A172 (cell line): Measurements from ENCODE around the gene CCSER2. TPM values are rescaled to one million over a fixed set of nuclear protein-coding genes. Genes with fewer than 3 reads are reported as not detected.
"Not testable (repeated sequence)": the region's sequence is repeated elsewhere in the genome, so short reads cannot be mapped to it uniquely, and the experiment has no call there.

Experiments used
- DNase-seq: peaks from one replicate; pipeline ENCODE4 v3.0.0-alpha.2; 2015; ENCODE audit warnings: low spot score
- total RNA-seq: library from RNA; depleted of rRNA; stranded (reverse); fragments of >200 nt; shearing (Covaris generic); gene quantifications from 2 replicates; pipeline ENCODE4 v1.2.3, GENCODE V29; 2014

CCSER2 gene
- total RNA-seq, 1 experiment from 2014 or later: 40.7 TPM

DNA sequence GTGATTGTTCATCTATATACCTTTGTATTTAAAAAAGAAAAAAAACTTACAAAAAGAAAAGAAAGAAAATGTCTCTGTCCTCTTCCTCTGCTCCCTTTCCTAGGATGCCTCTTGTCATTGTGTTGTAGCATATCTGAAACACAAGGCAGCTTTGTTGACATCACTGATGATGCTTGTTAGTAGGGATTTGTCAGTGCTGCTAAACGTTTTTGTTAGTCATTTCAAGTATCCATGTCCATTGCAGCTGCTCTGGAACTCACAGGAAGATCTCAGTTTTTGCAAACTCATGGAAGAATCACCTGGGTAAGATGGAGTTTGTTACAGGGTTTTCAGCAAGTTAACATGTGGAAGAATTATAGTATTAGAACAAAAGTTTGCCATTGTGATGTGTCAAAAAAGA lies 123.6 kb downstream of the CCSER2 start:
- peak; percentile 8 for DNase-seq

DNA sequence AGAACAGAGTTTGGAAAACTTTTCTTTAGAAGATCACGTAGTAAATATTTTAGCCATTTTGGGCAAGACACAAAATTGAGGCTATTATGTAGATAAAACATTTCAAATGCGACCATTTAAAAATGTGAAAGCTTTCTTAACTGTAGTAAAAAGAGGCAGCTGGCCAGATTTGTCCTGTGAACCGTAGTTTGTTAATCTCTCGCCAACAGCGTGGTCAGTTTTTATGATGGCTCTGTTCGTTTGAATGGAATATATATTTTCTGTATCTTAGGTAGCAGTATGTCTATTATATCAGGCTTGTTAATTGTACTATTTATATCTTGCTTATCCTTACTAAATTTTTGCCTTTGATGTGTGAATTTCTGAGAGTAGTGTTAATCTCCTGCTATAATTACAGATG lies 124.9 kb downstream of the CCSER2 start:
- DNase-seq: no peak

GRCh38 chr10:84456126-84456525 lies 127.7 kb downstream of the CCSER2 start:
- DNase-seq: no peak

GRCh38 chr10:84460520-84460919 lies 132.1 kb downstream of the CCSER2 start:
- no peak for DNase-seq

DNA sequence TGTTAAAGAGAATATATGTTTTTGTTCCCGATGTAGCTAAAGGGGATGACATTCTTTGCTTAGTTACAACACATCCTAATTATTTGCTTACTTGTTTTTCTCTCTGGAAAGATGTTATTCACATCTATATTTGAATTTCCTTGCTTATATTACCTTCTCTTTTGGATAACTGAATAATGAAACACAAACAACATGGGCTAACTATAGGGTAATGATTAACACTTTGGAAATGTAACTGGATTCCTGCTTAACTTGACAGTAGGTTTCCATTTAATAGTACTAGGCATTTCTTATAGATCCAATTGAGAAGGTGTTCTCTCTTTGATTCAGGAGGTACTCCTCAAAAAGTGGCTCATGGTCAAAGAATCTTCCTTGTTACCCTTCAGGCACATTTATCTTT lies 141.1 kb downstream of the CCSER2 start:
- DNase-seq: no peak

GRCh38 chr10:84473136-84473535 lies 144.7 kb downstream of the CCSER2 start:
- DNase-seq: no peak

DNA sequence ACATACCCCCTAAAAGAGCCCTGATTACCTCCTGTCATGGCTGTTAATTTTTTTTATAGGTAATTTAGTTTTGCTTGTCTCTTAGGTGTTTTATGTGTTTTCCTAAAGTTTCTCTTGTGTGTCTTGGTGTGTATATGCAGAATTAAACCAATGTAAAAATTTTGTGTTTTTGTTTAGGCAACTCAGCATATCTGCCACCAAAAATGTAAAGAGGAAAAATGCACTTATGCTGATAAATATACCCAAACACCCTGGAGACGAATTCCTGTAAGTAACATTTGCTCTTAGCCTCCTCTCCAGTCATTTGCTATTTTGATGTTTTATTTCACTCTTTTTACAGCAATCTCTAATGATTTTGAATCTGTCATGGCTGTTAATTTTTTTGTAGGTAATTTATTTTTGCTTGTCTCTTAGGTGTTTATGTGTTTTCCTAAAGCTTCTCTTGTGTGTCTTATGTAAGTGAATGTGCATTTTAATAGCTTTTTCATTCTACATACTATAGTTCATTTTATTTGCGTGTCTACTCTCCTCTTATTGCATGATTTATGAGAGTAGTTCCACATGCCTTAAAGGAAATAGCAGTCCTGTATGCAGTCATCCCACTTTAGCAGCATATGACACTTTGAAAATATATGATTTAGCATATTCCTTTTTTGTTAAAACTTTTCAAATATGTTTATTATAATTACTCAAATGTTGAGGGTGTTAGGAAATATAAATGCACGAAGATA lies 149.2 kb downstream of the CCSER2 start:
- no peak for DNase-seq

DNA sequence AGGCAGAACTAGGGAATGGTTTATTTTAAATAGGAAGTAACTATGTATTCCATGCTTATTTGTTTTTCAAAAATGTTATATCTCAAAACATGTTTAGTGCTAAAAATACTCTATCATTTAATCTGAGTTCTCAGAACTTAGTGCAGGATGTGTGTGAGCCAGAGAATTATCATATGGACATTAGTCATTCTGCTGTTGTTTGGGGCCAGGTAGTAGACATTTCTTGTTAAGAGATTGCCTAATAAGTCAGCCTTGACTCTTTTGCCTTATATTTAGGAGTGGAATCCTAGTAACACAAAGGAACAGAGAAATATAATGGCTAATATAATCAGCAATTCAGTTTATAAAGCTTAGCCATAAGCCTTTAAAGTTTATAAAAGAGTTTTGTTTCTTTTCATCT lies 149.8 kb downstream of the CCSER2 start:
- no peak for DNase-seq

- DNase-seq: no peak
Observed at GRCh38 chr10:84478679-84479078, 150.3 kb downstream of the CCSER2 start.

DNA sequence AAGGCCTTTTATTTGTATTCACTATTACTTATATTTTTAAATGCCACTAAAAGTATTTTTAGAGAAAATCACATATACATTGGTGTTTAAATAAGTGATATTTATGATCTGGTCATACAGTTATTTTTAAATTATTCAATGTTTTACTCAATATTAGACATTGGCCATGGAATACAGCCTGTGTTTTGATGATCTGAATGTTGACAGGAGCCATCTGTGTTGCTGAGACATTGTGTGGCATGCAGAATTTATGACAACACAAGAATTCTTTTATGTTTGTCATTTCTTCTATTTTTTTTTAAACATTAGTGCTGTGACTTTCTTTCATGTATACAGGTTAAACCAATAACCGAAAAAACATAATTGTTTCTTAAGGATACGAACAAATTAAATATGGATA lies 156.2 kb downstream of the CCSER2 start:
- DNase-seq: no peak

DNA sequence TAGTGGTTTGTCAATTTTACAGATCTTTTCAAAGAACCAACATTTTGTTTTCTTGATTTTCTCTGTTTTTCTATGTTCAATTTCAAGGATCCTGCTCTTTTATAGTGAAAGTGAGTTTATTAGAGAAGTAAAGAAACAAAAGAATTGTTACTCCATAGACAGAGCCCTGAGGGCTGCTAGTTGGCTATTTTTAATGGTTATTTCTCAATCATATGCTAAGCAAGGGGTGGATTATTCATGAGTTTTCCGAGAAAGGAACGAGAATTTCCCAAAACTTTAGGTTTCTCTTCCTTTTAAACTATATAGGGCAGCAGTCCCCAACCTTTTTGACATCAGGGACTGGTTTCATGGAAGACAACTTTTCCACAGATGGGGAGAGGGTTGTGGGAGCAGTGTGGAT lies 165.0 kb downstream of the CCSER2 start:
- no peak for DNase-seq

DNA sequence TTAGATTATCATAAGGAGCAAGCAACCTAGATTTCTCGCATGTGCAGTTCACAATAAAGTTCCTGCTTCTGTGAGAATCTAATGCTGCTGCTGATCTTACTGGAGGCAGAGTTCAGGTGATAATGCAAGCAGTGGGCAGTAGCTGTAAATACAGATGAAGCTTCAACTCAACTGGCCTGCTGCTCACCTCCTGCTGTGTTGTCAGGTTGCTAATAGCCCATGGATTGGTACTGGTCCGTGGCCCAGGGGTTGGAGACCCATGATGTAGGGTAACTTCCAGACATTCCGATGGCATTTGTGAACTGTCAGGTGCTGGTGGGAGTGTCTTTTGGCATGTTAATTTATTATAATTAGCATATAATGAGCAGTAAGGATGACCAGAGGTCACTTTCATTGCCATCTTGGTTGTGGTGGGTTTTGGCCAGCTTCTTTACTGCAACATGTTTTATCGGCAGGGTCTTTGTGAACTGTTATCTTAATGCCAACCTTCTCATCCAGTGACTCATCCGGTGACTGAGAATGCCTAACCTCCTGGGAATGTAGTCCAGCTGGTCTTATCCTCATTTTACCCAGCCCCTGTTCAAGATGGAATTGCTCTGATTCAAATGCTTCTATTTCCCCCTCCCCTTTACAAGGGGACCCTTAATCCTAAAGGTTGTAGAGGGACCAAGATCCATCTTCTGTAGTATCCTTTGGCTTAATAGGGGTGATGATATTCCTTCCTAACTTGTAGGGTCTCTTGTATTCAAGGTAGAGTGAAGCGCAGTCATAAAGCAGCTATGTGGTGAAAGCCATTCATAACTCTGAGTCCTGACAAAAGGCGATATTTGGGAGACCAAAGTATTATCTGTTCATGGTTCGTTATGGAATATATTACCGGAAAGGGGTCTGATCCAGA lies 165.8 kb downstream of the CCSER2 start:
- peak; percentile 96 for DNase-seq

DNA sequence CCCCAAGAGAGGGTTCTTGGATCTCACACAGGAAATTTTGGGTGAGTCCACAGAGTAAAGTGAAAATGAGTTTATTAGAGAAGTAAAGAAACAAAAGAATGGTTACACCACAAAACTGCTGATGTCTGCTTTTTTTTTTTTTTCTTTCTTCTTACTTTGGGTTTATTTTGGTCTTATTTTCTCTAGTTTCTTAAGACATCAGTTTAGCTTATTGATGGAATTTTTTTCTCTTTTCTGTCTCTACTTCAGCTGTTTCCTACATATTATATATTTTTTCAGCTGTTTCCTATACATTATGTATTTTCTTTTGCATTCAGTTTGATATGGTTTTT lies 166.4 kb downstream of the CCSER2 start:
- peak; percentile 16 for DNase-seq

- DNase-seq: no peak
Observed at GRCh38 chr10:84497978-84498377, 169.6 kb downstream of the CCSER2 start.

DNA sequence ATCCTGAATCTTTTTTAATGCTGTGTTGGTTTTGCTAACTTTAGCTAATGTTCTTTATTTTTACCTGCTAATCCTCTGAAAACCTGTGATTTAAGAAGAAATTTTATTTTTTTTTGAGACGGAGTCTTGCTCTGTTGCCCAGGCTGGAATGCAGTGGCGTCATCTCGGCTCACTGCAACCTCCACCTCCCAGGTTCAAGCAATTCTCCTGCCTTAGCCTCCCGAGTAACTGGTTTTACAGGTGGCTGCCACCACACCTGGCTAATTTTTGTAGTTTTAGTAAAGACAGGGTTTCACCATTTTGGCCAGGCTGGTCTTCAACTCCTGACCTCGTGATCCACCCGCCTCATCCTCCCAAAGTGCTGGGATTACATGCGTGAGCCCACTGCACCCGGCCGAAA lies 170.7 kb downstream of the CCSER2 start:
- not testable (repeated sequence) for DNase-seq

GRCh38 chr10:84499846-84500245 lies 171.5 kb downstream of the CCSER2 start:
- DNase-seq: no peak

DNA sequence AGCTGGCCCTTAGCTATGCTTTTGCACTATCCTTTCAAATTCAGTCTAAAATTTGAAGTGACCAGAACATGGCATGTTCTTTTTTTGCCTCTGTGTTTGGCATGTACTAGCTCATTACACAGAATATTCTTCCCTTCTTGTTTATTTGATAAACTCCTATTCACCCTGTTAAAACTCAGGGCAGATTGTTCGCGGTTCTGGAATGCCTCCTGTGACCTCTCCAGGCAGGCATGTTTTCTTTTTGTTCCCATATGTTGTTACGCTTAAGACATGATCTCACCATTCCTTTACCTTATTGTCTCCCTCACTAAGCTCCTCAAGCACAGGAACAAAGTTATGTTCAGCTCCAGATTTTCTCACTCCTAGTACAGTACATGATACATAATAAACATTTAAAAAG lies 181.7 kb downstream of the CCSER2 start:
- DNase-seq: peak; percentile 26

DNA sequence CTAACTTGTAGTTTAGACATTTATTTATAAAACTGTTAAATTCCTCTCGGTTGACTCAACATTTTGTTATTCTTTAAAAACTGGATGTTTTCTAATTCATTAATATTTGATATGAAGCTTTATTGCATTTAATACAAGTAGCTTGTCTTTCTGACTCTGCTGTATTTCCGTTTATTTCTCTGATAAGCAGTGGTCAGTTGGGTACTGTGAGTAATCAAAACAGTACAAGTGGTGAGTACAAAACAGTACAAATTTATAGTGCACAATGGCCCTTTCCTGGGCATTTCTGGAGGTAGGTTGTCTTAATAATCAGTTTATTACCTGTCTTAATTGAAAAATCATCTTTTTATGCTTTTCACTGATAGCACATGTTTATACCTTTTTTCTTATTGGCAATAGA lies 182.7 kb downstream of the CCSER2 start:
- no peak for DNase-seq

DNA sequence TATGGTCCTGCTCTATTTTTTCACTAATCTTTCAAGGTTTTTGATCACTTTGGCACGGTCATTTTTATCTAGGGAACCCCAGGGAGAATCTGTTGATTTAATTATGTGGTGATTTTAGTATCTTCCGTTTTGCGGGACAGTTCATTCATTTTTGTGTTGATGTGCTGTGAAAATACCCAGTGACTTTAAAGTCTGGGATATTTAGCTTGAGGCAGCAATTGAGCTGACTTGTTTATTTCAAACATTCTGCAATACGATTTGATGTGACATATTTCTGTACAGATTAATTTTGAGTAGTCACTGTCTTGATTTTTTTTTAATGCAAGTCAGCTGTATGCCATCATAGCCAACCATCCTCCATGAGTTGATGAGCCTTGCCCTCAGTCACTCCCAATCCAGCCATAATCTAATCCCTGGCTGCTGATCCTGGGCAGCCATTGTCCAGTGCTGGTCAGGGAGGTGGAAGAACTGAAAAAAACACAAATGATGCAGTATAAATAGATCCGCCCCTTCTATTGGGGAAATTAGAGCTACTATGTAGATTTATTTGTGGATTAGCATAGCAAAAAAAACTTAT lies 183.4 kb downstream of the CCSER2 start:
- DNase-seq: no peak

DNA sequence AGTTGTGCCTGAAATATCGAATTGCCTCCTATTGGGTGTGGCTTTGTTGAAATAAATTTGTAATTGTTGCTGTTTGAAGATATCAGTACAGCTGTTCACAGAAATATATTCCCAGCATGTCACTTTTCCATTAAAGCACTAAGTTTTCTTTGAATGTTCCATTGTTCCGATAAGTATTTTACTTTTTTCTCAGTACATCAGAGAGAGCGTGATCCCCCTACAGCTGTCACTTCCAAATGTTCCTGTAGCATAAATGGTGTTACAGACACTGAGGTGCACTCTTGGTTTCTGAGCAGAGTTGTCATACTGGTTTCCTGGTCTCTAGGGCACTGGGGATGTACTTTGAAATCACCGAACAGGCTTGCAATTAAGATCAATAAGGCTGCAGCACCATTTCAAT lies 189.2 kb downstream of the CCSER2 start:
- DNase-seq: no peak

DNA sequence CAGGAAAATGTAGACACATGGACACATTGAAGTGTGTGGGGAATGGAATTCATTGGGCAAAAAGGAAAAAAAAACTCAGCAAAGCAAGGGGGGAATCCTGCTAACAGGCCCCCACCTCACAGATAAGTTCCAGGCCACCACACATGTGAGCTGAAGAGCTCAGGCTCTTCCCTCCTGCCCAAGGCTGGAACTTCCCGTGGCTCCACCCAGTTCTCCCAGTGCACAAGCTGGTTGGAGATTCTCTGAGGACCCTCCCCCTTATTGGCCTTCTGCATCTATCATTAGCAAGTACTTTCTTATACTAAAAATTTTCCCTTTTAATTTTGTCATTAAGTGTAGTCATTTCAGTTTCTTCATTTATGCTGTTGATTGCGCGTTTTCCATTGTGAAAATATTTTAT lies 190.8 kb downstream of the CCSER2 start:
- no peak for DNase-seq

DNA sequence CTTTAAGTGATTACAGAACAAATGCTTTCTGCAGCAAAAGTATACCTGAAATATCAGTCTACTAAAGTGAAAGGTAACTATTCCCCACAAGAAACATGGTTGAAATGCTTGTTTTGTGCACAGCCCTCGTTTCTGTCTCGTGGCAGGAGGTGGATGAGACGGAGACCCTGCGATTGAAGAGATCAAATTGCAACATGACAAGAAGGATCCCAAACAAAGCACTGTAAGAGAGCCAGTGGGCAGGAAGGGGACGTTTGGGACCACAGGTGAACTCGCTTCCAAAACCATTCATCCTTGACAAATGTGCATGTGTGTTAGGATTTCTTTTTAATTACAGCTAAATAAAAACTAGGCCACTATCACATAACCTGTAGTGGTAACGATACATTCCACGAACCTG lies 192.6 kb downstream of the CCSER2 start:
- DNase-seq: no peak

DNA sequence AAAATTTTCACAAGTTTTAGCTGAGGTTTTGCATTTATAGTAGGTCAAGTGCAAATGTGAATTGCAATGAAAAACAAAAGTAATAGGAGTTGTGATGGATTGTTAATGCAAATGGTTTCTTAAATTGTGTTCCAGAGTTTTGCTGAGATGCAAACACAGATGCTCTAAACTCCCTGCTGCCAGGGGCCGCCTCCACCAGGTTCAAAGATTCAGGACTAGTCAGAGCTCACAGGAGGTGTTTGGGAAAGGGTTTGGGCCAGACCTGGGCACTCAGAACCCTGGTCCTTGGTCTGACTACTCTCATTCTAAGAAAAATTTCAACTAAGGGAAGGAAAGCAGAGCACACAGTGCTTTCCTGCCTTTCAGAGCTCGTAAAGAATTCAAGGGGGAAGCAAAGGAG lies 193.1 kb downstream of the CCSER2 start:
- no peak for DNase-seq
